PC-3 (cell line): ENCODE measurements around the gene PAPSS2.

Experiments
- CTCF ChIP-seq: fragments of 300-600 bp; sonication (generic); conservative IDR thresholded peaks from 2 replicates; pipeline ENCODE4 v1.5.1; 2017; ENCODE audit warnings: antibody characterized with exemption, low read depth, mild to moderate bottlenecking, low read length
- EZH2 ChIP-seq: fragments of 300-600 bp; sonication (generic); IDR thresholded peaks from one replicate; pipeline ENCODE4 v1.6.1; 2017; ENCODE audit warnings: antibody characterized with exemption, mild to moderate bottlenecking, low read length; ENCODE audit not compliant: unreplicated experiment

- TF ChIP-seq CTCF (no peak), EZH2 (no peak)
Measured at GRCh38 chr10:87694011-87694794, 34.5 kb downstream of the PAPSS2 start.
